A549 (cell line): ENCODE data around the gene VAV3. TPM values are rescaled to one million over a fixed set of nuclear protein-coding genes. Genes with fewer than 3 reads are reported as not detected.

Source experiments
- ATAC-seq, 2 experiments: fragments of 200-7000 bp in 1 of 2; fragments of >200 bp in 1 of 2; cut with Nextera tagmentation in 1 of 2; cut with Tn5 transposase in 1 of 2; 3 replicates each; pipeline versions ENCODE4 v1.8.0 to v1.9.1; 2018 to 2020; ENCODE audit warnings: mild to moderate bottlenecking in 1 of 2, moderate library complexity in 1 of 2
- CTCF ChIA-PET: fragments of 300-600 bp; sonication (Branson Sonifier 250); formaldehyde crosslinking; extraction: SDS; loops from one replicate; lab custom pipeline; 2021; ENCODE audit warnings: antibody characterized with exemption, inconsistent platforms; lab: Yijun Ruan, JAX
- POLR2A ChIA-PET: fragments of 350-600 bp; formaldehyde crosslinking; extraction: SDS; loops from one replicate; lab custom pipeline; 2021; ENCODE audit warnings: antibody characterized with exemption, inconsistent platforms; lab: Yijun Ruan, JAX
- DNase-seq, 2 experiments: peaks; one replicate each; pipeline versions ENCODE4 v3.0.0 to v3.0.0-alpha.2; 2011 to 2016; ENCODE audit warnings: low read depth in 1 of 2, low spot score in 1 of 2
- FAIRE-seq: peaks from 2 replicates; lab custom pipeline; 2011; peaks lifted over from hg19 to GRCh38; lab: Jason Lieb, UNC
- H3K27ac ChIP-seq, 2 experiments: fragments of >200 bp; sonication (Bioruptor Twin); formaldehyde crosslinking; 3 replicates each; pipeline ENCODE4 v1.5.1; 2016 to 2017
- H3K4me1 ChIP-seq: fragments of >200 bp; sonication (Bioruptor Twin); formaldehyde crosslinking; 3 replicates; pipeline ENCODE4 v1.6.1; 2016
- H3K4me2 ChIP-seq: fragments of >200 bp; sonication (Bioruptor Twin); formaldehyde crosslinking; 3 replicates; pipeline ENCODE4 v1.6.1; 2016
- H3K4me3 ChIP-seq: fragments of >200 bp; sonication (Bioruptor Twin); formaldehyde crosslinking; 3 replicates; pipeline ENCODE4 v1.5.1; 2016
- H3K9me3 ChIP-seq: fragments of >200 bp; sonication (Bioruptor Twin); formaldehyde crosslinking; 3 replicates; pipeline ENCODE4 v1.6.1; 2016
- BCL3 ChIP-seq: fragments of >200 bp; sonication (Bioruptor Twin); formaldehyde crosslinking; IDR thresholded peaks from 3 replicates; pipeline ENCODE4 v1.6.1; 2016
- BHLHE40 ChIP-seq: IDR thresholded peaks from 2 replicates; pipeline ENCODE4 v1.6.1; 2012; ENCODE audit warnings: low read depth, low read length, inconsistent platforms
- CEBPB ChIP-seq, 2 experiments: fragments of >200 bp in 1 of 2; sonication (Bioruptor Twin) in 1 of 2; formaldehyde crosslinking in 1 of 2; IDR thresholded peaks; 2 replicates each; pipeline ENCODE4 v1.6.1; 2012 to 2016
- E2F6 ChIP-seq: IDR thresholded peaks from 2 replicates; pipeline ENCODE4 v1.6.1; 2012; ENCODE audit warnings: low read depth, borderline replicate concordance
- EHF ChIP-seq: fragments of 250-450 bp; sonication (Bioruptor Pico); IDR thresholded peaks from 2 replicates; pipeline ENCODE4 v1.5.0; 2020; ENCODE audit warnings: mild to moderate bottlenecking
- FOSL2 ChIP-seq, 2 experiments: fragments of 450-650 bp in 1 of 2; fragments of >200 bp in 1 of 2; sonication (Bioruptor Twin) in 1 of 2; formaldehyde crosslinking; IDR thresholded peaks; 2 replicates each; pipeline versions ENCODE4 v1.5.0 to v1.6.1; 2016 to 2020; ENCODE audit warnings: mild to moderate bottlenecking in 1 of 2, moderate library complexity in 1 of 2
- GATA3 ChIP-seq: IDR thresholded peaks from 2 replicates; pipeline ENCODE4 v1.6.1; 2012; ENCODE audit warnings: borderline replicate concordance
- HMGXB4 ChIP-seq: fragments of 250-450 bp; sonication (Bioruptor Pico); IDR thresholded peaks from 2 replicates; pipeline ENCODE4 v1.5.0; 2021; ENCODE audit warnings: mild to moderate bottlenecking, moderate library complexity, borderline replicate concordance
- JUN ChIP-seq, 2 experiments: fragments of >200 bp; sonication (Bioruptor Twin); formaldehyde crosslinking; IDR thresholded peaks; 2 replicates in 1 of 2; 3 replicates in 1 of 2; pipeline ENCODE4 v1.6.1; 2016 to 2017
- MAFK ChIP-seq: fragments of 450-650 bp; IDR thresholded peaks from 2 replicates; pipeline ENCODE4 v1.6.1; 2014; ENCODE audit not compliant: partially characterized antibody
- MAZ ChIP-seq: fragments of 150-350 bp; IDR thresholded peaks from 2 replicates; pipeline ENCODE4 v1.6.1; 2014; ENCODE audit warnings: antibody characterized with exemption, low read depth, low read length, borderline replicate concordance
- NFE2L2 ChIP-seq: fragments of 150-350 bp; conservative IDR thresholded peaks from 2 replicates; pipeline ENCODE4 v1.6.1; 2014; ENCODE audit warnings: low read length
- PBX3 ChIP-seq: IDR thresholded peaks from 2 replicates; pipeline ENCODE4 v1.6.1; 2012
- POLR2A ChIP-seq: IDR thresholded peaks from 2 replicates; pipeline ENCODE4 v1.6.1; 2012; ENCODE audit warnings: mild to moderate bottlenecking, low read length
- REST ChIP-seq: fragments of 200-600 bp; sonication (generic); IDR thresholded peaks from 2 replicates; pipeline ENCODE4 v1.6.1; 2016; ENCODE audit warnings: antibody characterized with exemption, mild to moderate bottlenecking, moderate library complexity
- ZSCAN20 ChIP-seq: fragments of 250-450 bp; sonication (Bioruptor Pico); IDR thresholded peaks from 2 replicates; pipeline ENCODE4 v1.8.0; 2022; ENCODE audit warnings: mild to moderate bottlenecking, moderate library complexity
- WGBS: methylation state at CpG from one replicate; pipeline ENCODE4 v1.1.6; 2017; ENCODE audit errors: missing lambda C conversion rate; 5-methylcytosine and 5-hydroxymethylcytosine counted together
- polyA plus RNA-seq, 4 experiments: library from polyadenylated mRNA; depleted of rRNA in 3 of 4; stranded (reverse); fragments of >200 nt; fragmentation: RNase III in 1 of 4; extraction: RNeasy Plus Mini Kit Qiagen cat#74134 plus additional on column Dnase treatment in 1 of 4; gene quantifications; 2 replicates in 3 of 4; 3 replicates in 1 of 4; pipeline ENCODE4 v1.2.3, GENCODE V29; 2011 to 2017
- TF ChIP-seq, protein P1 (sequence below): IDR thresholded peaks from 2 replicates; pipeline ENCODE4 v1.6.1; 2012
- TF ChIP-seq, protein P2 (sequence below): fragments of 450-650 bp; IDR thresholded peaks from 2 replicates; pipeline ENCODE4 v1.6.1; 2014; ENCODE audit warnings: antibody characterized with exemption
- TF ChIP-seq, protein P3 (sequence below): fragments of >200 bp; sonication (Bioruptor Twin); formaldehyde crosslinking; IDR thresholded peaks from 2 replicates; pipeline ENCODE4 v1.6.1; 2016

VAV3 gene
- polyA plus RNA-seq, 2 of the 4 experiments (the other 2 are of a cell fraction): 12.8 to 22.7 TPM

GRCh38 chr1:107687849-107688753, 276.9 kb downstream of the VAV3 start:
- CTCF ChIA-PET: interaction anchor here (0.7 kb wide), 1 partner anchor 81 kb away, joined by 3 read pairs; no protein-coding TSS in a partner anchor

DNA sequence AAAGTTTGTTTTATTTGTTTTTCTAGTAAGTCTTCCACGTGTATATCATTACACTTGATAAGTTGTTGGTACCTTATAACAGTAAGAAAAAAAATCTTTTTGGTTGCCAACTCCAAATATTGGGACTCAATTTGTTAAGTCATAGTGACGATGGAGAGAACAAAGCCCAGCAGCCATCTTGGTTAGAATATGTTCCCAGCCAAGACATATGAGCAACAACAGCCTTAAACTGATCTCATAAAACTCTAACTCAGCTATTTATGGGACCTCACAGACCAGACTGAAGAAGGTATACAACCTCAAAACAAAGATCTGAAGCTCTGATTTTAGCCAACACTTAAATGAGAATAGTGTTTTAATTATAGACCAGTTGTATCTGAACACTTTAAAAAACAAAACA, 281.3 kb downstream of the VAV3 start:
- peak overlapping the region; percentile 85 to 87 for H3K27ac ChIP-seq
- peaks cover 68% of the 10 kb centered on the region for H3K4me1 ChIP-seq
- no peak for FAIRE-seq
- peak overlapping the region; percentile 93 for H3K4me2 ChIP-seq
- ChIA-PET CTCF (no interaction called here), POLR2A (no interaction called here)
- peak in 1 of 2 experiments; percentile 74 for DNase-seq
- 6% methylated on average over 2 of the region's 2 CpGs for WGBS
- no peaks in the 10 kb centered on the region for H3K9me3 ChIP-seq
- H3K4me3 ChIP-seq: 0 out of 3 replicates have a peak overlapping the region, but pooled peaks have one; percentile 28
- TF ChIP-seq NFE2L2: peak; percentile 60
- TF ChIP-seq BCL3: no peak
- peak; percentile 20; the same call in 1 of the 2 replicates for TF ChIP-seq ZSCAN20 (CRISPR knock-in tag)
- TF ChIP-seq MAFK: peak; percentile 82
- TF ChIP-seq, all 56 proteins: peak for 3
- peak; percentile 63 to 74; a peak in 4 of 6 replicates for ATAC-seq

More at GRCh38 chr1:107687849-107688753, 276.9 kb downstream of the VAV3 start:
- Histone ChIP-seq H3K4me3 (peak overlapping the region; percentile 53), H3K27ac (peak overlapping the region; percentile 82 to 87), H3K4me2 (peak overlapping the region; percentile 93), H3K9me3 (no peaks in the 10 kb centered on the region), H3K4me1 (peaks cover 74% of the 10 kb centered on the region)
- TF ChIP-seq FOSL2 (IDR thresholded peaks at IDR 0.05): no peak
- peak; percentile 73 for TF ChIP-seq FOSL2 (CRISPR knock-in tag; IDR thresholded peaks at IDR 0.05)
- no peak; the same call in 1 of the 2 replicates for TF ChIP-seq GATA3
- TF ChIP-seq CEBPB (IDR thresholded peaks at IDR 0.05): peak; percentile 74 to 84
- peak; percentile 88 for FAIRE-seq
- ATAC-seq: peak; percentile 80
- WGBS: 1% methylated on average over 9 of the region's 9 CpGs
- DNase-seq: peak; percentile 16 to 66
- POLR2A ChIA-PET: no interaction called here

DNA sequence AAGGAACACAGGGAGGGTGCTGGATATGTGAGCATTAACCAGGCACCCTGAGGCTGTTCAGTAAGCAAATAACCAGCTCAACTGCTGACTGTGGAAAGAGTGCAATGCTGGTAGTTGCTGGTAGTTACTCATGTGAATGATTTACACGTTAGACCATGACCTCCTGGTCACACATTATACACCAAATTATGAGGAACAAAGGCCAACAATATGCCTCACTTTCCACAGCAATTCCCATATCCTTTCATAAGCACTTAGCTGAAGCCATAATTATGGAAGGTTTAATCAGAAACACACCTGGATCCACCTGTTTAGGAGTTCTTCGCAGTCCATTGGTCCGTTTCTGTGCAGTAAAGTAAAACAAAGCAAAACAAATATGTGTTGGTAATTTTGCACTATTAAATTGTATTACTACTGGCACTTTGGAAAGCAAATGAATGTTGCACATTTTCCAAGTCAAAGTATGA, 281.8 kb downstream of the VAV3 start:
- POLR2A ChIA-PET: no interaction called here
- FAIRE-seq: peak; percentile 32
- TF ChIP-seq, protein P1, sequence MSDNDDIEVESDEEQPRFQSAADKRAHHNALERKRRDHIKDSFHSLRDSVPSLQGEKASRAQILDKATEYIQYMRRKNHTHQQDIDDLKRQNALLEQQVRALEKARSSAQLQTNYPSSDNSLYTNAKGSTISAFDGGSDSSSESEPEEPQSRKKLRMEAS: peak; percentile 53
- TF ChIP-seq HMGXB4 (CRISPR knock-in tag) (no peak), BHLHE40 (no peak), POLR2A (no peak), E2F6 (no peak), MAFK (peak; percentile 53), PBX3 (no peak), REST (no peak), JUN (IDR thresholded peaks at IDR 0.05) (peak in 1 of 2 experiments; percentile 35; a peak in 1 of 5 replicates), MAZ (no peak), EHF (no peak), FOSL2 (IDR thresholded peaks at IDR 0.05) (no peak), FOSL2 (CRISPR knock-in tag; IDR thresholded peaks at IDR 0.05) (no peak), GATA3 (peak; percentile 54)
- TF ChIP-seq, protein P2, sequence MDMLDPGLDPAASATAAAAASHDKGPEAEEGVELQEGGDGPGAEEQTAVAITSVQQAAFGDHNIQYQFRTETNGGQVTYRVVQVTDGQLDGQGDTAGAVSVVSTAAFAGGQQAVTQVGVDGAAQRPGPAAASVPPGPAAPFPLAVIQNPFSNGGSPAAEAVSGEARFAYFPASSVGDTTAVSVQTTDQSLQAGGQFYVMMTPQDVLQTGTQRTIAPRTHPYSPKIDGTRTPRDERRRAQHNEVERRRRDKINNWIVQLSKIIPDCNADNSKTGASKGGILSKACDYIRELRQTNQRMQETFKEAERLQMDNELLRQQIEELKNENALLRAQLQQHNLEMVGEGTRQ: no peak
- TF ChIP-seq, protein P3, sequence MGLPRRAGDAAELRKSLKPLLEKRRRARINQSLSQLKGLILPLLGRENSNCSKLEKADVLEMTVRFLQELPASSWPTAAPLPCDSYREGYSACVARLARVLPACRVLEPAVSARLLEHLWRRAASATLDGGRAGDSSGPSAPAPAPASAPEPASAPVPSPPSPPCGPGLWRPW: no peak

More for the DNA sequence above, 281.8 kb downstream of the VAV3 start:
- Histone ChIP-seq H3K4me1 (peaks cover 70% of the 10 kb centered on the region), H3K4me2 (peak overlapping the region; percentile 93), H3K4me3 (peak overlapping the region; percentile 28; the same call in 2 of the 3 replicates), H3K27ac (peak overlapping the region; percentile 85 to 87), H3K9me3 (no peaks in the 10 kb centered on the region)
- ATAC-seq (peak; percentile 94 to 95), DNase-seq (peak; percentile 17 to 90)
- 4% methylated on average over 3 of the region's 3 CpGs for WGBS
- CTCF ChIA-PET: no interaction called here
